Activated CD8-positive, alpha-beta T cell treated with anti-CD3 and anti-CD28 coated beads for 36 hours (primary cell): ENCODE measurements around the gene ADIPOR2. TPM values are rescaled to one million over a fixed set of nuclear protein-coding genes. Genes with fewer than 3 reads are reported as not detected.

ENCODE experiments used
- ATAC-seq: fragments of 200-7000 bp; cut with Tn5 transposase; one replicate; pipeline ENCODE4 v1.10.0; 2021; ENCODE audit warnings: mild to moderate bottlenecking, moderate library complexity
- CTCF ChIA-PET: fragments of 350-600 bp; sonication (Branson Sonifier 250); formaldehyde crosslinking; loops from one replicate; lab custom pipeline; 2021; ENCODE audit warnings: antibody characterized with exemption; lab: Charles Lee
- POLR2A ChIA-PET: fragments of 350-600 bp; sonication (Branson Sonifier 250); formaldehyde crosslinking; loops from one replicate; lab custom pipeline; 2021; ENCODE audit warnings: antibody characterized with exemption; lab: Charles Lee
- DNase-seq: peaks from one replicate; pipeline ENCODE4 v3.0.0-alpha.2; 2020
- H3K27ac Mint-ChIP-seq: one replicate; pipeline ENCODE4 v1.8.0; 2021; ENCODE audit warnings: mild to moderate bottlenecking, mixed read lengths
- H3K27me3 Mint-ChIP-seq: one replicate; pipeline ENCODE4 v1.8.0; 2021; ENCODE audit warnings: mixed read lengths
- H3K36me3 Mint-ChIP-seq: one replicate; pipeline ENCODE4 v1.8.0; 2021; ENCODE audit warnings: low read depth, mixed read lengths
- H3K4me1 Mint-ChIP-seq: one replicate; pipeline ENCODE4 v1.8.0; 2021; ENCODE audit warnings: low read depth, mixed read lengths
- H3K4me3 Mint-ChIP-seq: one replicate; pipeline ENCODE4 v1.8.0; 2021; ENCODE audit warnings: mild to moderate bottlenecking, moderate library complexity, mixed read lengths
- H3K9me3 Mint-ChIP-seq: one replicate; pipeline ENCODE4 v1.8.0; 2021; ENCODE audit warnings: mixed read lengths
- intact Hi-C: fragments of 100-400 bp; cut with micrococcal nuclease; formaldehyde crosslinking; loops from one replicate; pipeline ENCODE4 v1.10.0; 2022
- total RNA-seq, 2 experiments: library from RNA; stranded (reverse); gene quantifications; one replicate each; pipeline ENCODE4 v1.2.3, GENCODE V29; 2021
- TF ChIP-seq, protein P1 (sequence below): fragments of 200-600 bp; IDR thresholded peaks from one replicate; pipeline ENCODE4 v1.8.0; 2022; ENCODE audit warnings: antibody characterized with exemption, mild to moderate bottlenecking

The ADIPOR2 gene
- total RNA-seq, 2 experiments from 2014 or later: 48.3 to 49.9 TPM

DNA sequence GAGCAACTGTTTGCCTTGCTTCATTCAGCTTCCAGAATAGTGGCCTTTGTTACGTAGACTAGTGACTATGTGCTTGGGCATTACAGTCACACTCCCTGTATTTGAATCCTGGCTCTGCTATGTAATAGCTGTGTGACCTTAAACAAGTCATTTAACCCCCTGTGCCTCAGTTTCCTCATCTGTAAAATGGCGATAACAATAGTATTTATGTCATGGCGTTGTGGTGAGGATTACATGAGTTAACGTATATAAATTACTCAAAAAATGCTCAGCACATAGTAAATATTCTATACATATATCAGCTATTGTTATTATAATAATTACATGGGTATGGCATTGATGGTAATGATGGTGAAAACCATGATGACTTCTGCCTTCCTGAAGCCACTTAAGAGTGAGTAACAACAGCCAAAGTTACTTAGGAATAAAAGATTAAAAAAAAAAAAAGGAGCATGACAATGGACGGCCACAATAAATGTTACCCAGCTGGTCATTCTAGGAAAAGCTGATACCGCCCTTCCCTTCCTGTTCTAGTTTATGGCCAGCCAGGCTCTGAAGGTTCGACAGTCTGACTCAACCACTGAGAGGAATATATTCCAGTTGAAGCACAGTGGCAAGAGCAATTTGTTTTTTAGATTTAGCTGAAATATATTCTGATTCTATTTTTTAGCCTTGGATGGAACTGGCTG lies 9.9 kb upstream of the ADIPOR2 start:
- Mint-ChIP-seq H3K4me1 (no peaks in the 10 kb centered on the region), H3K36me3 (no peaks in the 10 kb centered on the region), H3K27ac (no peak overlapping the region), H3K27me3 (no peaks in the 10 kb centered on the region), H3K9me3 (no peaks in the 10 kb centered on the region), H3K4me3 (no peak overlapping the region)
- POLR2A ChIA-PET: interaction anchor here (0.6 to 1.6 kb wide), 3 partner anchors 9 to 10 kb away, joined by 3 to 7 read pairs (median 3); partner anchors contain the start of gene ADIPOR2
- TF ChIP-seq, protein P1, sequence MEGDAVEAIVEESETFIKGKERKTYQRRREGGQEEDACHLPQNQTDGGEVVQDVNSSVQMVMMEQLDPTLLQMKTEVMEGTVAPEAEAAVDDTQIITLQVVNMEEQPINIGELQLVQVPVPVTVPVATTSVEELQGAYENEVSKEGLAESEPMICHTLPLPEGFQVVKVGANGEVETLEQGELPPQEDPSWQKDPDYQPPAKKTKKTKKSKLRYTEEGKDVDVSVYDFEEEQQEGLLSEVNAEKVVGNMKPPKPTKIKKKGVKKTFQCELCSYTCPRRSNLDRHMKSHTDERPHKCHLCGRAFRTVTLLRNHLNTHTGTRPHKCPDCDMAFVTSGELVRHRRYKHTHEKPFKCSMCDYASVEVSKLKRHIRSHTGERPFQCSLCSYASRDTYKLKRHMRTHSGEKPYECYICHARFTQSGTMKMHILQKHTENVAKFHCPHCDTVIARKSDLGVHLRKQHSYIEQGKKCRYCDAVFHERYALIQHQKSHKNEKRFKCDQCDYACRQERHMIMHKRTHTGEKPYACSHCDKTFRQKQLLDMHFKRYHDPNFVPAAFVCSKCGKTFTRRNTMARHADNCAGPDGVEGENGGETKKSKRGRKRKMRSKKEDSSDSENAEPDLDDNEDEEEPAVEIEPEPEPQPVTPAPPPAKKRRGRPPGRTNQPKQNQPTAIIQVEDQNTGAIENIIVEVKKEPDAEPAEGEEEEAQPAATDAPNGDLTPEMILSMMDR: no peak
- CTCF ChIA-PET: interaction anchor here (1.4 to 1.8 kb wide), 3 partner anchors 10 to 110 kb away, joined by 4 to 7 read pairs (median 6); partner anchors contain the start of gene ADIPOR2
- intact Hi-C loops: no loop called here
- ATAC-seq (no peak), DNase-seq (no peak)

DNA sequence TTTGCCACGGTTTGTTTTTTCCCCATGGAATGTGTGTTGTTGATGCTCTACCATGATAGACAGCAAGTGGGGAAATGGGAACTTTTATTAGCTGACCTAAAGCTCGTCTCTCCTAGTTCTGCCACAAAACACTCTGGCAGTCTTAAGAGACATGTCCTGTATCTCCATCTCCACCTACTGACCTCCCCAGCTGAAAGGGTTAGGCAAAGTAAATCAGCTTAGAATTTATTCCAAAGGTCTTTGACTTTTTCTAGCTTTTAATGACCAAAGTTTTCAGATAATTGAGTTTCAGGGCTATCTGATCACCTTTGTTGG lies 9.4 kb upstream of the ADIPOR2 start:
- H3K9me3 Mint-ChIP-seq: no peaks in the 10 kb centered on the region
- no peaks in the 10 kb centered on the region for H3K36me3 Mint-ChIP-seq
- DNase-seq (no peak), ATAC-seq (no peak)
- H3K4me1 Mint-ChIP-seq: no peaks in the 10 kb centered on the region
- ChIA-PET CTCF (interaction anchor here (1.4 to 1.8 kb wide), 3 partner anchors 10 to 109 kb away, joined by 4 to 7 read pairs (median 6); partner anchors contain the start of gene ADIPOR2), POLR2A (interaction anchor here (1.0 to 1.6 kb wide), 2 partner anchors 9 to 10 kb away, joined by 3 to 7 read pairs; partner anchors contain the start of gene ADIPOR2)
- H3K27ac Mint-ChIP-seq: no peak overlapping the region
- TF ChIP-seq, protein P1: no peak
- intact Hi-C loops: no loop called here
- no peaks in the 10 kb centered on the region for H3K27me3 Mint-ChIP-seq
- H3K4me3 Mint-ChIP-seq: no peak overlapping the region

DNA sequence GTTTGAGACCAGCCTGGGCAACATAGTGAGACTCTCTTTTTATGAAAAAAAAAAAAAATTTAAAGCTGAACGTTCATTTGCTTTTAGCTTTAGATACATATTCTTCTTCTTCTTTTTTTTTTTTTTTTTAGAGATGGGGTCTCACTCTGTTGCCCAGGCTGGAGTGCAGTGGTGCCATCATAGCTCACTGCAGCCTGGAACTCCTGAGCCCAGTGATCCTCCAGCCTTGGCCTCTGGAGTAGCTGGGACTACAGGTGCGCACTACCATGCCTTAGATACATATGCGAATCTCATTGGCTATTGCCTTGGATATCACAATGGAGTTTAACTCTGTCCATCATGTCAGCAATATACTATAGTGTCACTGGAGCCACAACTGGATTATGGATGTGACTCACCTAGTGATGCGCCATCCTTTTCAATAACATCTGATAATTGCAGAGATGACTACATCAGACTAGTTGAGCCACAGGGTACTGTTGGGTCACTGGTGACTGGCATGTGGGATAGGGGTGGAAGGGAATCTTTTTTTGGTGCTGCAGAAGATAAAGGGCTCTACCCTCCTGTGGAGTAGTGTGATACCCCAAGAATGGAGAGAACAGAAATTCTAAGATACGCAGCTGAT lies 2.7 kb upstream of the ADIPOR2 start:
- TF ChIP-seq, protein P1: no peak
- DNase-seq: peak; percentile 32

GRCh38 chr12:1691123-1692007 lies 495 bp downstream of the ADIPOR2 start:
- peak overlapping the region; percentile 98 for H3K4me3 Mint-ChIP-seq
- intact Hi-C loops: loop anchor here (10.0 kb wide), 1 partner anchor 53 kb away; no protein-coding TSS in a partner anchor
- peaks cover 44% of the 10 kb centered on the region for H3K4me1 Mint-ChIP-seq
- ChIA-PET CTCF (interaction anchor here (0.9 to 2.1 kb wide), 6 partner anchors 11 to 100 kb away, joined by 3 to 13 read pairs (median 4); no protein-coding TSS in a partner anchor), POLR2A (interaction anchor here (0.6 to 1.5 kb wide), 9 partner anchors 10 to 1000 kb away, joined by 3 to 10 read pairs (median 3); no protein-coding TSS in a partner anchor)
- H3K27me3 Mint-ChIP-seq: no peaks in the 10 kb centered on the region
- no peaks in the 10 kb centered on the region for H3K9me3 Mint-ChIP-seq
- TF ChIP-seq, protein P1: no peak
- ATAC-seq (peak; percentile 24), DNase-seq (peak; percentile 43)
- peak overlapping the region; percentile 99 for H3K27ac Mint-ChIP-seq
- peaks cover 20% of the 10 kb centered on the region for H3K36me3 Mint-ChIP-seq

More for the DNA sequence above, 2.7 kb upstream of the ADIPOR2 start:
- no peak overlapping the region for H3K27ac Mint-ChIP-seq
- intact Hi-C loops: no loop called here
- peaks cover 5% of the 10 kb centered on the region for H3K36me3 Mint-ChIP-seq
- ChIA-PET POLR2A (interaction anchor here (0.6 to 1.4 kb wide), 3 partner anchors 10 to 131 kb away, joined by 3 to 5 read pairs (median 5); no protein-coding TSS in a partner anchor), CTCF (interaction anchor here (1.0 to 3.1 kb wide), 2 partner anchors 26 to 35 kb away, joined by 4 to 14 read pairs; no protein-coding TSS in a partner anchor)
- no peaks in the 10 kb centered on the region for H3K9me3 Mint-ChIP-seq
- no peak overlapping the region for H3K4me3 Mint-ChIP-seq
- H3K27me3 Mint-ChIP-seq: no peaks in the 10 kb centered on the region
- no peak for ATAC-seq
- H3K4me1 Mint-ChIP-seq: peaks cover 26% of the 10 kb centered on the region
